Upper lobe of left lung (tissue), 6 donors: ENCODE data around the gene PRR11. TPM values are rescaled to one million over a fixed set of nuclear protein-coding genes. Genes with fewer than 3 reads are reported as not detected.

ENCODE experiments used
- ATAC-seq, 2 donors: fragments of 200-7000 bp; cut with Tn5 transposase; one replicate each; pipeline ENCODE4 v1.9.1; 2022; ENCODE audit warnings: mild to moderate bottlenecking in 2 of 2, moderate library complexity in 2 of 2; ENCODE audit not compliant: low FRiP score in 2 of 2
- DNase-seq, 2 donors: peaks; one replicate each; pipeline ENCODE4 v3.0.0-alpha.2; 2019 to 2020
- H3K27ac ChIP-seq, 4 donors: fragments of 200-600 bp; sonication (generic); one replicate each; pipeline ENCODE4 v1.5.1; 2016 to 2019
- H3K27me3 ChIP-seq, 4 donors: fragments of 200-600 bp; sonication (generic); one replicate each; pipeline ENCODE4 v1.5.1; 2017 to 2019
- H3K36me3 ChIP-seq, 4 donors: fragments of 200-600 bp; sonication (generic); one replicate each; pipeline ENCODE4 v1.5.1; 2016 to 2019
- H3K4me1 ChIP-seq, 4 donors: fragments of 200-600 bp; sonication (generic); one replicate each; pipeline ENCODE4 v1.5.1; 2018 to 2019
- H3K4me3 ChIP-seq, 4 donors: fragments of 200-600 bp; sonication (generic); one replicate each; pipeline ENCODE4 v1.5.1; 2017 to 2019; ENCODE audit warnings: mild to moderate bottlenecking in 2 of 4, moderate library complexity in 1 of 4
- H3K9me3 ChIP-seq, 4 donors: fragments of 200-600 bp; sonication (generic); one replicate each; pipeline ENCODE4 v1.5.1; 2018 to 2019
- EP300 ChIP-seq, 4 donors: sonication (generic); formaldehyde crosslinking; IDR thresholded peaks; one replicate each; pipeline ENCODE4 v1.5.1; 2017; ENCODE audit warnings: antibody characterized with exemption in 4 of 4, control low read depth in 2 of 4
- POLR2A ChIP-seq, 4 donors: fragments of 450-650 bp; IDR thresholded peaks; one replicate each; pipeline ENCODE4 v1.5.1; 2016 to 2017; ENCODE audit warnings: antibody characterized with exemption in 4 of 4, mild to moderate bottlenecking in 2 of 4
- POLR2AphosphoS5 ChIP-seq, 2 donors: sonication (generic); formaldehyde crosslinking; IDR thresholded peaks; one replicate each; pipeline ENCODE4 v1.5.1; 2017; ENCODE audit warnings: antibody characterized with exemption in 2 of 2
- WGBS, 2 donors: methylation state at CpG; one replicate each; pipeline ENCODE4 v1.1.5; 2017 to 2018; 5-methylcytosine and 5-hydroxymethylcytosine counted together
- total RNA-seq, 6 donors: library from RNA; depleted of rRNA in 4 of 6; stranded (reverse); fragments of >200 nt in 4 of 6; gene quantifications; one replicate each; pipeline versions ENCODE4 v1.1.0 to v1.2.1, GENCODE V29; 2016 to 2021
- TF ChIP-seq, protein P1 (sequence below), 6 experiments: fragments of 450-650 bp in 4 of 6; fragments of 200-600 bp in 2 of 6; sonication (generic) in 2 of 6; IDR thresholded peaks; one replicate each; pipeline ENCODE4 v1.5.1; 2016 to 2019; ENCODE audit warnings: antibody characterized with exemption in 6 of 6
- donor health status: DM: no; HTN: no; CAD: no; lungs with moderate emphysema.
- donor health status: DM: no; HTN: yes; CAD: no; lungs with severe emphysema.

PRR11 gene
- total RNA-seq, 6 donors from 2014 or later: 0.69 to 57.5 (median 2.9) TPM; not detected in 1

DNA sequence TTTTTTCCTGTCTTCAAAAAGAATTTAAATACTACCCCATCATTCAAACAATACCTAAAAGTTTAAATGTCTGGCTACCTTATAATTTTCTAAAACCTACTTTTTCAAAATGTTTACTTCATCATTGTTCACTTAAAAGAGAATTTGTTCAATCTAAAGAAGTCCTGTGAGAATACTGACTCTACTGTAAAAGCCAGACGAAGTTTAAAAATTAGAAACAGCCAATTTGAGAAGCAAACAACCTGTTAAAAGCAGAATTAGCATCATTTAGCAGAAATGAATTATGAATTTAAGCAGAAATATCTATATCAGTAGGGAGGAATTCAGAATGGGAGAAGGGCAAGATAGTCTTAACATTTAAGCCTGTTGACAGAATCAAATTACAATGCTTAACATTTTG, 2.6 kb upstream of the PRR11 start:
- no peak overlapping the region for H3K27ac ChIP-seq
- H3K4me1 ChIP-seq: peaks cover 9 to 25% (median 14%) of the 10 kb centered on the region in 4 donors
- TF ChIP-seq POLR2A (IDR thresholded peaks at IDR 0.05): no peak
- TF ChIP-seq POLR2AphosphoS5 (IDR thresholded peaks at IDR 0.05): no peak
- DNase-seq (no peak), ATAC-seq (no peak)
- H3K27me3 ChIP-seq: no peaks in the 10 kb centered on the region
- H3K36me3 ChIP-seq: no peaks in the 10 kb centered on the region
- no peak overlapping the region for H3K4me3 ChIP-seq
- H3K9me3 ChIP-seq: no peaks in the 10 kb centered on the region
- WGBS, 2 donors: 64 to 76% methylated on average over 1 of the region's 1 CpG

DNA sequence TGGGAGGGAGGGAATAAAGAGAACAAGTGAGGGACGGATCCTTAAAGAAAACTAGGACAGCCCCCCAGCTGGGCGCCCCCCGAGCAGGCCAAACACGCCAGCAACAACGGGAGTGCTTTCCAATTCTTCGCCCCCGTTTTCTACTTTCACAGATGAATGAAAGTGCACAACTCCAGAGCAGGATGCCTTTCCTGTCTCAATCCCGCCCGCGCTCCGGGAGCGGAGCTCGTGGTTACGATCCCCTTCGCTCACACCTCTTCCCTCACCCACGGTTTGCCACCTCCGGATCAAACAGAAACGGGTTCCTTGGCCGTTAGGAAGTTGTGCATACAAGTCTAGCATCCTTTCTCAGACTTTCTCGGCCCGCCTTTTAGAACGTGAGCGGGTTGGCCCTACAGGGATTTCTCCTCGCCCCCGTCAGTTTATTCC, 1.2 kb upstream of the PRR11 start:
- Histone ChIP-seq H3K9me3 (no peaks in the 10 kb centered on the region), H3K36me3 (no peaks in the 10 kb centered on the region), H3K27me3 (no peaks in the 10 kb centered on the region), H3K27ac (peak overlapping the region; percentile 78 to 91 (median 84)), H3K4me3 (peak overlapping the region; percentile 68 to 81 (median 72)), H3K4me1 (peaks cover 9 to 25% (median 14%) of the 10 kb centered on the region in 4 donors)
- 0 to 1% methylated on average over 25 of the region's 25 CpGs for WGBS, 2 donors
- DNase-seq (peak; percentile 33 to 68), ATAC-seq (peak in 1 of 2 donors; percentile 9)
- TF ChIP-seq EP300 (IDR thresholded peaks at IDR 0.05): no peak

DNA sequence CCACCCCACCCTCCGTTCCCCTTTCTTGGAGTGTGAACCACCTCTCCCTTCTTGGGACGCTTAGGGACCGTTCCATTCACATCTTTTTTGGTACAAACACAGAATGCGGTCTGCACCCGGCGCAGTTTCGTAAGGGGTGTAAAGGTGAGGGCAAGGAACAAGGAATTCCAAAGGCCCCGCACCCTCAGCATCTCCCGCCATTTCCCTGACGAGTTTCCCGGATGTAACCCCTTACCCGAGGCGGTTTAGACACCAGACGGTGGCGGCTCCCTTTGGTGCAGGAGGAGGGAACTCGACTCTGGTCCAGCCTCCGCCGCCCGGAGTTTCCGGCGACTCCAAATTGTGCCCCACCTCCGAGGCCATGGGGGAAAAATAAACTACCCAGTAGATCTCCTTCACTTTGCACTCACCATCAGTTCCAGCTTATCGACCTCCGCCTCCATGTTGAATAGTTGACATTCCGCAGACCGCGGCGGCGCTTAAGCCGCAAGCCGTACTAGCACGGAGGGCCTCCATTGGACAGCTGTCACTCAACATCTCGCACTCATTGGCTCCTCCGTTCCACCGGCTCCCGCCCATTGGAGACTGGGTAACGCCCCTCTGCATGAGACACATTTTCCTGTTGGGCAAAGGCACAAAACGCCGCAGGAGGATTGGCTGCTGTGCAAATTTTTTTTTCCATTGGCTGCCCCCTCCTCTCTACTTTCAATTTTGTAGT, 666 bp upstream of the PRR11 start, which contains the start of gene SKA2:
Gene SKA2, minus strand, starts transcription at position 466 of the 718 bp plus-strand sequence. Its CDS starts 23 bp downstream, at position 443.
- ATAC-seq: peak; percentile 98 to 99
- Histone ChIP-seq H3K9me3 (no peaks in the 10 kb centered on the region), H3K4me1 (peaks cover 9 to 25% (median 14%) of the 10 kb centered on the region in 4 donors), H3K36me3 (no peaks in the 10 kb centered on the region), H3K4me3 (peak within 1 kb of the TSS; percentile 68 to 81 (median 72)), H3K27me3 (no peaks in the 10 kb centered on the region), H3K27ac (peak within 1 kb of the TSS; percentile 78 to 91 (median 84))
- peak; percentile 90 to 95 for DNase-seq
- WGBS, 2 donors: 0% methylated on average over 30 to 39 of the region's 39 CpGs
- TF ChIP-seq EP300 (IDR thresholded peaks at IDR 0.05) (no peak), POLR2AphosphoS5 (IDR thresholded peaks at IDR 0.05) (peak in 1 of 2 donors; percentile 61), POLR2A (IDR thresholded peaks at IDR 0.05) (peak in 2 of 4 donors; percentile 15 to 43)
- TF ChIP-seq, protein P1, sequence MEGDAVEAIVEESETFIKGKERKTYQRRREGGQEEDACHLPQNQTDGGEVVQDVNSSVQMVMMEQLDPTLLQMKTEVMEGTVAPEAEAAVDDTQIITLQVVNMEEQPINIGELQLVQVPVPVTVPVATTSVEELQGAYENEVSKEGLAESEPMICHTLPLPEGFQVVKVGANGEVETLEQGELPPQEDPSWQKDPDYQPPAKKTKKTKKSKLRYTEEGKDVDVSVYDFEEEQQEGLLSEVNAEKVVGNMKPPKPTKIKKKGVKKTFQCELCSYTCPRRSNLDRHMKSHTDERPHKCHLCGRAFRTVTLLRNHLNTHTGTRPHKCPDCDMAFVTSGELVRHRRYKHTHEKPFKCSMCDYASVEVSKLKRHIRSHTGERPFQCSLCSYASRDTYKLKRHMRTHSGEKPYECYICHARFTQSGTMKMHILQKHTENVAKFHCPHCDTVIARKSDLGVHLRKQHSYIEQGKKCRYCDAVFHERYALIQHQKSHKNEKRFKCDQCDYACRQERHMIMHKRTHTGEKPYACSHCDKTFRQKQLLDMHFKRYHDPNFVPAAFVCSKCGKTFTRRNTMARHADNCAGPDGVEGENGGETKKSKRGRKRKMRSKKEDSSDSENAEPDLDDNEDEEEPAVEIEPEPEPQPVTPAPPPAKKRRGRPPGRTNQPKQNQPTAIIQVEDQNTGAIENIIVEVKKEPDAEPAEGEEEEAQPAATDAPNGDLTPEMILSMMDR (IDR thresholded peaks at IDR 0.05): peak in 1 of 6 experiments; percentile 10

DNA sequence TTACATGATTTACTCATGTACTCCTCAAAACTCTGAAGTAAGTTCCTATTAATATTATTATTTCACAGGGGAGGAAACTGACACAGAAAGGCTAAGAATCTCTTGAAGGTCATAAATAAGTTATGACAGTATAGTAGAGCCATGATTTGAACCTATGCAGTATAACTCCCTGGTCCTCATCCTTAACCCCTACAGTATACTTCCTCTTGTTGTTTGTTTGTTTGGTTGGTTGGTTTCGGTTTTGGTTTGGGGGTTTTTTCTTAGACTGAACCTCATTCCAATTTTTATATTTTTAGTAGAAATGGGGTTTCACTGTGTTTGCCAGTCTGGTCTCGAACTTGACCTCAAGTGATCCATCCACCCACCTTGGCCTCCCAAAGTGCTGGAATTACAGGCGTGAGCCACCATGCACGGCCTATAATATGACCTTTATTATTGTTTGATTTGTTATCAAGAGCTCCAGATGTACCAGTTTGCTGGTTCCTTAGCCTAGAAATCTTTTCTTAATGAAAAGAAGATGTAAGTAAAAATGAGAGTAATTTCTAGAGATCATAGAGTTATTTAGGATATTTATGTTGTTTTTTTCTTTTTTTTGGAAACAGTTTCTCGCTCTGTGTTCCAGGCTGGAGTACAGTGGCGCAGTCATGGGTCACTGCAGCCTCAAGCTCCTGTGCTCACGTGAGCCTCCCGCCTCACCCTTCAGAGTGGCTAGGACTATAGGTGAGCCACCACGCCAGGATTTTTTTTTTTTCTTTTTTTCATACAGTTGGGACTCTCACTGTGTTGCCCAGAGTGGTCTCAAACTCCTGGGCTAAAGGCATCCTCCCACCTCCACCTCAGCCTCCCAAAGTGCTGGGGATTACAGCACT, 4.8 kb downstream of the PRR11 start:
- Histone ChIP-seq H3K9me3 (no peaks in the 10 kb centered on the region), H3K27me3 (no peaks in the 10 kb centered on the region), H3K36me3 (no peaks in the 10 kb centered on the region), H3K4me3 (no peak overlapping the region), H3K4me1 (peaks cover 7 to 12% (median 8%) of the 10 kb centered on the region in 4 donors), H3K27ac (no peak overlapping the region)
- DNase-seq (no peak), ATAC-seq (no peak)
- WGBS, 2 donors: 89 to 94% methylated on average over 9 of the region's 9 CpGs
- TF ChIP-seq POLR2A (IDR thresholded peaks at IDR 0.05) (no peak), POLR2AphosphoS5 (IDR thresholded peaks at IDR 0.05) (no peak), EP300 (IDR thresholded peaks at IDR 0.05) (no peak)
- TF ChIP-seq, protein P1 (IDR thresholded peaks at IDR 0.05): no peak

DNA sequence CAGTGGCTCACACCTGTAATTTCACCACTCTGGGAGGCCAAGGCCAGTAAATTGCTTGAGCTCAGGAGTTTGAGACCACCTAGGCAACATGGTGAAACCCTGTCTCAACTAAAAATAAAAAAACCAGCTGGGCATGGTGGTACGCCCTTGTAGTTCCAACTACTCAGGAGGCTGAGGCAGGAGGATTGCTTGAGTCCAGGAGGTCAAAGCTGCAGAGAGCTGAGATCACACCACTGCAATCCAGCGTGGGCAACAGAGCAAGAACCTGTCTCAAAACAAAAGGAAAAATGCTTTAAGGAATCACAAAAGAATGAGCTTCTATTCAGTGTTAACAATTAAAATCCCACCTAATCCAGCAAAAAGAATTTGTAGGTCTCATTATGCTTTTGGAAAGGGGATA, 5.9 kb downstream of the PRR11 start:
- DNase-seq (no peak), ATAC-seq (no peak)
- Histone ChIP-seq H3K27me3 (no peaks in the 10 kb centered on the region), H3K4me3 (no peak overlapping the region), H3K9me3 (no peaks in the 10 kb centered on the region), H3K27ac (no peak overlapping the region), H3K4me1 (peaks cover 0 to 4% (median 0%) of the 10 kb centered on the region in 4 donors), H3K36me3 (no peaks in the 10 kb centered on the region)
- TF ChIP-seq, protein P1 (IDR thresholded peaks at IDR 0.05): no peak
- no peak for TF ChIP-seq EP300 (IDR thresholded peaks at IDR 0.05)
- TF ChIP-seq POLR2A (IDR thresholded peaks at IDR 0.05): no peak
- TF ChIP-seq POLR2AphosphoS5 (IDR thresholded peaks at IDR 0.05): no peak
- WGBS, 2 donors: 90 to 93% methylated on average over 2 of the region's 2 CpGs
